ENCODE data around the gene SUMF1.

Gene SUMF1

GRCh38 chr3:4406746-4407568 is 60.1 kb downstream of the SUMF1 start:
- no peak overlapping the region for H3K4me2 ChIP-seq (ENCODE audit: low read length)

GRCh38 chr3:4404881-4405280 is 62.2 kb downstream of the SUMF1 start:
- Histone ChIP-seq H3K27me3 (ENCODE audit: insufficient read depth, low read length) (no peaks in the 10 kb centered on the region), H3K27ac (ENCODE audit: low read depth, low read length, poor library complexity, severe bottlenecking) (no peak overlapping the region), H3K4me3 (ENCODE audit: low read depth, low read length, poor library complexity, severe bottlenecking) (no peak overlapping the region), H3K9ac (ENCODE audit: low read length) (no peak overlapping the region), H3K4me2 (ENCODE audit: low read length) (no peak overlapping the region), H3K4me1 (ENCODE audit: insufficient read depth, low read length, severe bottlenecking) (no peaks in the 10 kb centered on the region), H3K79me2 (ENCODE audit: insufficient read depth, low read length) (no peaks in the 10 kb centered on the region), H2AFZ (ENCODE audit: low read length) (no peak overlapping the region), H3K9me2 (ENCODE audit: low read depth, low read length) (no peaks in the 10 kb centered on the region), H4K20me1 (ENCODE audit: insufficient read depth, low read length) (no peaks in the 10 kb centered on the region), H3F3A (ENCODE audit: insufficient read depth, low read length) (no peaks in the 10 kb centered on the region), H3K36me3 (ENCODE audit: insufficient read depth, low read length) (no peaks in the 10 kb centered on the region), H3K9me3 (ENCODE audit: low read length) (no peaks in the 10 kb centered on the region)
- no peak for TF ChIP-seq CTCF (IDR thresholded peaks at IDR 0.05; ENCODE audit: low read length)
- no peak for TF ChIP-seq EZH2 (IDR thresholded peaks at IDR 0.05; ENCODE audit: borderline replicate concordance, low read length)

More at GRCh38 chr3:4406746-4407568, 60.1 kb downstream of the SUMF1 start:
- Histone ChIP-seq H2AFZ (ENCODE audit: low read length) (no peak overlapping the region), H3K36me3 (ENCODE audit: insufficient read depth, low read length) (peaks cover 8% of the 10 kb centered on the region; the same call in 1 of the 2 replicates), H4K20me1 (ENCODE audit: insufficient read depth, low read length) (no peaks in the 10 kb centered on the region), H3K4me1 (ENCODE audit: insufficient read depth, low read length, severe bottlenecking) (no peaks in the 10 kb centered on the region), H3K27ac (ENCODE audit: low read depth, low read length, poor library complexity, severe bottlenecking) (no peak overlapping the region), H3K27me3 (ENCODE audit: insufficient read depth, low read length) (no peaks in the 10 kb centered on the region), H3K9ac (ENCODE audit: low read length) (no peak overlapping the region), H3K9me2 (ENCODE audit: low read depth, low read length) (no peaks in the 10 kb centered on the region), H3K9me3 (ENCODE audit: low read length) (no peaks in the 10 kb centered on the region), H3F3A (ENCODE audit: insufficient read depth, low read length) (no peaks in the 10 kb centered on the region), H3K79me2 (ENCODE audit: insufficient read depth, low read length) (no peaks in the 10 kb centered on the region), H3K4me3 (ENCODE audit: low read depth, low read length, poor library complexity, severe bottlenecking) (no peak overlapping the region)
- TF ChIP-seq CTCF (IDR thresholded peaks at IDR 0.05; ENCODE audit: low read length) = no peak
- no peak for TF ChIP-seq EZH2 (IDR thresholded peaks at IDR 0.05; ENCODE audit: borderline replicate concordance, low read length)

GRCh38 chr3:4401441-4401840 is 65.6 kb downstream of the SUMF1 start:
- Histone ChIP-seq H3K9me3 (ENCODE audit: low read length) (no peaks in the 10 kb centered on the region), H3K4me3 (ENCODE audit: low read depth, low read length, poor library complexity, severe bottlenecking) (no peak overlapping the region)
- TF ChIP-seq CTCF (IDR thresholded peaks at IDR 0.05; ENCODE audit: low read length) (no peak), EZH2 (IDR thresholded peaks at IDR 0.05; ENCODE audit: borderline replicate concordance, low read length) (no peak)

More at GRCh38 chr3:4401441-4401840, 65.6 kb downstream of the SUMF1 start:
- no peak overlapping the region for H3K4me2 ChIP-seq (ENCODE audit: low read length)
- no peak overlapping the region for H3K27ac ChIP-seq (ENCODE audit: low read depth, low read length, poor library complexity, severe bottlenecking)
- no peaks in the 10 kb centered on the region for H4K20me1 ChIP-seq (ENCODE audit: insufficient read depth, low read length)
- H3K36me3 ChIP-seq (ENCODE audit: insufficient read depth, low read length) = no peaks in the 10 kb centered on the region
- H3K9me2 ChIP-seq (ENCODE audit: low read depth, low read length) = no peaks in the 10 kb centered on the region
- H3K79me2 ChIP-seq (ENCODE audit: insufficient read depth, low read length) = no peaks in the 10 kb centered on the region
- H3K27me3 ChIP-seq (ENCODE audit: insufficient read depth, low read length) = no peaks in the 10 kb centered on the region
- no peak overlapping the region for H2AFZ ChIP-seq (ENCODE audit: low read length)
- H3F3A ChIP-seq (ENCODE audit: insufficient read depth, low read length) = no peaks in the 10 kb centered on the region
- H3K4me1 ChIP-seq (ENCODE audit: insufficient read depth, low read length, severe bottlenecking) = no peaks in the 10 kb centered on the region
- H3K9ac ChIP-seq (ENCODE audit: low read length) = no peak overlapping the region

All from OCI-LY1 (cell line).